Measurements from ENCODE around the gene KLHL20. TPM values are rescaled to one million over a fixed set of nuclear protein-coding genes. Genes with fewer than 3 reads are reported as not detected.
"Not testable (repeated sequence)": the region's sequence is repeated elsewhere in the genome, so short reads cannot be mapped to it uniquely, and the experiment has no call there.

Gene KLHL20
- polyA plus RNA-seq, 3 donors, result 21.4 to 23.9 (median 22.5) TPM

DNA sequence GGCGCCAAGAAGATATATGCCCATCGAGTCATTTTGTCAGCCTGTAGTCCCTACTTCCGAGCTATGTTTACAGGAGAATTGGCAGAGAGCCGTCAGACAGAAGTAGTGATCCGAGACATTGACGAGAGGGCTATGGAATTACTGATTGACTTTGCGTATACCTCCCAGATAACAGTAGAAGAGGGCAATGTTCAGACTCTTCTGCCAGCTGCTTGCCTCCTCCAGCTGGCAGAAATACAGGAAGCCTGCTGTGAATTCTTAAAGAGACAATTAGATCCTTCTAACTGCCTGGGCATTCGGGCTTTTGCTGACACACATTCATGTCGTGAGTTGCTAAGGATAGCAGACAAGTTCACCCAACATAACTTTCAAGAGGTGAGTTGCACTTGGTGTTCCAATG, 19.1 kb downstream of the KLHL20 start:
- no peak for DNase-seq (ENCODE audit: extremely low read depth in 1 of 11, low read depth in 9 of 11, low spot score in 4 of 11)

DNA sequence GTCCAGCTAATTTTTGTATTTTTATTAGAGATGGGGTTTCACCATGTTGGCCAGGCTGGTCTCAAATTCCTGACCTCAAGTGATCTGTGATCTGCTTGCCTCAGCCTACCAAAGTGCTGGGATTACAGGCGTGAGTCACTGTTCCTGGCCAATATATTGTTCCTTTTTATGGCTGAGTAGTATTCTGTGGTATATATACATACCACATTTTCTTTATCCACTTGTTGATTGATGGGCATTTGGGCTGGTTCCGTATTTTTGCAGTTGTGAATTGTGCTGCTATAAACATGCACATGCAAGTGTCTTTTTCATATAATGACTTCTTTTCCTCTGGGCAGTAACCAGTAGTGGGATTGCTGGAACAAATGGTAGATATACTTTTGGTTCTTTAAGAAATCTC, 21.3 kb downstream of the KLHL20 start:
- DNase-seq (ENCODE audit: extremely low read depth in 1 of 11, low read depth in 9 of 11, low spot score in 4 of 11), result not testable (repeated sequence)

DNA sequence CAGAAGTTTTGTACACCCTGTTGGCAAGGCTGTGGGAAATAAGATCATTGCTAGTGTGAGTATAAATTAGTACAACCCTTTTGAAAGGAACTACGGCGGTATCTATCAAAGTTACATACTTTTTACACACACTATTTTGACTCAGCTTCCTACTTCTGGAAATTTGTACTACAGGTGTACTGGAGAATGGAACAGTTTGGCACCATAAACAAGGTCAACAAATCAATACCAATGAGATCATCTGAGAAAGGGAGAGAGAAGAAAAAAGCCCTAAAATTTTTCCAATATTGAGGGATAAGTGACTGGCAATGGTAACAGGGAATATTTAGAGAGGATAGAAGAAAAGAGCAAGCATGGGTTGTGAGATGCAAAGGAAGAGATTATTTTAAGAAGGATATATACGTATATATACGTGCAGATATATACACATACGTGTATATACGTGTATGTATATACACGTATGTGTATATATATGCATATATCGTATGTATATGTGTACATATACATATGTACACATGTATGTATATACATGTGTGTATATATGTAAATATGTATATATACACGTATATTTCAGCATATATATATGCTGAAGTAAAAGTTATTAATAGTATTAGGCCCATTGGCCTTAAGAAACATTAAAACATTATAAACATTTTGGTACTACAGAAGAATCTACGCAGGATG, 27.6 kb downstream of the KLHL20 start:
- no peak for DNase-seq (ENCODE audit: extremely low read depth in 1 of 11, low read depth in 9 of 11, low spot score in 4 of 11)

DNA sequence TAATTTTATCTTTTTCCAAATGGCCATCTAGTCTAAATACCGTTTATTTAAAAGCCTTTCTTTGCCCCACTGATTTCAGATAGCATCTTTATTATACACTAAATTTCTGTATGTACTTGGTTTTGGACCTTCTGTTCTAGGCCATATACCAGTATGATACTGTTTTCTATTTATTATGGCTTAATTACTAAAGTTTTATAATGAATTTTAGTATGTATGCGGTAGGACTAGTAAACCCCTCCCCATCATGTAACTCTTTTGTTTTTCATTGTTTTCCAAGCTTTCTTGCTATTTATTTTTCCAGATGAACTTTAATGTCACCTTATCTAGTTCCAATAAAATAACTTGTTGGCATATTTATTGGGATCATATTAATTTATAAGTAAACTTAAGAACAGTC, 29.9 kb downstream of the KLHL20 start:
- DNase-seq (ENCODE audit: extremely low read depth in 1 of 11, low read depth in 9 of 11, low spot score in 4 of 11), result no peak

DNA sequence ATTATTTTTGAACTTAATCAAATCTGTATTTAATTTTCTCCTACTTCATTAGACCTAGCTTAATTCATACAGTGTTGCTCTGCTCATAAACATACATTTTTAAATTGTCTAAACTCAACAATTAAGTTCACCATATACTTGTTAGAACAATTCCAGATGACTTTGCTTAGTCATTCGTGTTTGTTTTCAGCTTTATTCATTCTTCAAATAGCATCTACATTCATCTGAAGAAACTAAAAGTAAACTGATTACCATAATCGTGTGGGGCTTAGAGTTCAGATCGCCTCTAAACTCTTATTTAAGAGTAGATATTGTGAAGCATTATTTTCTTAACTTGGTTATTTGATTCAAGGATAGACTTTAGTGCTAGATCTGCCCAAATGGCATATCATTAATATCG, 34.4 kb downstream of the KLHL20 start:
- no peak for DNase-seq (ENCODE audit: extremely low read depth in 1 of 11, low read depth in 9 of 11, low spot score in 4 of 11)

DNA sequence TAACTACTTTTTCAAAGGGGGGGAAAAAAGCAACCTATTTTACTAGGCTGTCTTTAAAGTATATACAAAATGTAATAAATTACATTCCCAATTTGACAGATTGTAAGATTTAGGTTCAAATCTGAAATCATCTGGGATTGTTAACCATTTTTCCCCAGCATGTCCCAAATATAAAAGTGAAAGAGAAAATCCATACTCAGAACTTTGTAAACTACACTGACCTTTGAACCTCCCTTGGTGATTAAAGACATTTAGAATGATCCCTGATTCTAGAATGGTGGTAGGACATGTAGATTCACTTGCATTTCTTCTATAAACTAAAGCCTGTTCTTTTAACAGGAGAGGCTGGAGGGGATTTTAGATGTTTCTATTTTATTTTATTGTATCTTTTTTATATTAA, 39.0 kb downstream of the KLHL20 start:
- DNase-seq (ENCODE audit: extremely low read depth in 1 of 11, low read depth in 9 of 11, low spot score in 4 of 11), result no peak

DNA sequence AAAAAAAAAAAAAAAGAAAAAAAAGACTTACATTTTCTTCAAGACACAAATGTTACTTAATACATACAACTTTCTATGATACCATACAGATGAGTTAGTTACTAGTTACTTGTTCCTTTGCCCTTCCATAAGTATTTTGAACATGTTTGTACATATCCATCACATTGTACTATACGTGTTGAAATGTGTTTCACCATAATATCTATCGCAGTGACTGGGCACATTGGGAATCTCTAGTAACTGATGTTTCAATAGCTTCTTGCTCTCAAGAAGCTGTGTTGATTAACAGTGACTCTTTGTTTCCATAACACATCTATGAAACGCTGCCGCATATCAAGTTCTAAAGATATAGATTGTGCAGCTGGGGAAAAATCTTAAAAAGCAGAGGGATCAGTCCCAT, 42.9 kb downstream of the KLHL20 start:
- no peak for DNase-seq (ENCODE audit: extremely low read depth in 1 of 11, low read depth in 9 of 11, low spot score in 4 of 11)

DNA sequence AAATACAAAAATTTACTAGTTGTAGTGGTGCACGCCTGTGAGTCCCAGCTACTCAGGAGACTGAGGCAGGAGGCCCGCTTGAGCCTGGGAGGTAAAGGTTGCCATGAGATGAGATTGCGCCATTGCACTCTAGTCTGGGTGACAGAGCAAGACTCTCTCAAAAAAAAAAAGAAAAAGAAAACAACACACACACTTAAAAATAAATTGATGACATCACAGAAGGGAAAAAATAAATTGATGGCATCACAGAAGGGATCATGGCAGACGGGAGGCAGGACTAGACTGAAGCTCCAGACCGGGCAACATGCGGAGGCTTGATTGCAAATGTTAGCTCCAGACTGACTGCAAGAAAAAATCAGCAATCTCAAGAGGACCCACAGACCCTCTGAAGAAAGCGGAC, 43.3 kb downstream of the KLHL20 start:
- DNase-seq (ENCODE audit: extremely low read depth in 1 of 11, low read depth in 9 of 11, low spot score in 4 of 11), result no peak

DNA sequence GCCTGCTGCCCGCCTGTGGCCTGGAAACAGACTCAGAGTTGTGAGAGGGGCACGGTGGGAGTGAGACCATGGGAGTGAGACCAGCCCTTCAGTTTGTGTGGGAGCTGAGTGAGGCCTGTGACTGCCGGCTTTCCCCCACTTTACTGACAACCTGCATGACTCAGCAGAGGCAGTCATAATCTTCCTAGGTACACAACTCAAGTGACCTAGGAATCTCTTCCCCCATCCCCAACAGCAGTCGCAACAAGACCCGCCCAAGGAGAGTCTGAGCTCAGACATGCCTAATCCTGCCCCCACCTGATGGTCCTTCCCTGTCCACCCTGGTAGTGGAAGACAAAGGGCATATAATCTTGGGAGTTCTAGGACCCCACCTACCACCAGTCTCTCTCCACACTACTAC, 44.2 kb downstream of the KLHL20 start:
- DNase-seq (ENCODE audit: extremely low read depth in 1 of 11, low read depth in 9 of 11, low spot score in 4 of 11), result no peak

DNA sequence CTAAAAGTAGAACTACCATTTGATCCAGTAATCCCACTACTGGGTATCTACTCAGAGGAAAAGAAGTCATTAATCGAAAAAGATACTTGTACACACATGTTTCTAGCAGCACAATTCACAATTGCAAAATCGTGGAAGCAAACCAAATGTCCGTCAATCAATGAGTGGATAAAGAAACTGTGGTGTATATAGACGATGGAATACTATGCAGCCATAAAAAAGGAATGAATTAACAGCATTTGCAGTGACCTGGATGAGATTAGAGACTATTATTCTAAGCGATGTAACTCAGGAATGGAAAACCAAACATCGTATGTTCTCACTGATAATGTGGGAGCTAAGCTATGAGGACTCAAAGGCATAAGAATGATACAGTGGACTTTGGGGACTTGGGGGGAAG, 49.5 kb downstream of the KLHL20 start:
- not testable (repeated sequence) for DNase-seq (ENCODE audit: extremely low read depth in 1 of 11, low read depth in 9 of 11, low spot score in 4 of 11)

DNA sequence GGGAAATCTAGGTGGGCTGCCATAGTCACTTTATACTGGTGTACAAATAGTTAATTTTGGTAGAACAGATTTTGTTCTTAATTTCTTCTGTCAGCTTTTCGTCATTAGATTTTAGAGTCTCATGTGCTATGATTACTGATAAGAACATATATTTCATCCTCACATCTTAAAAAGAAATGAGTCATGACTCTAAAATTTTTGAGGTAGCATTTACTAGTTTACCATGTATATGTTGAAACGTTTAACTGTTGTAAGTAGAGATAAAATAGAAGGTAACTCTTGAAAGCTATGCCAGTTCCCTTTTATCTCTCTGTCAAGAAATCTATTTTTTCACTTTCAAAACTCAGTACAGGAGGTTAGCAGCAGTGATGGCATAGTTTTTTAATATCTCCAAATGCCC, 53.4 kb downstream of the KLHL20 start:
- no peak for DNase-seq (ENCODE audit: extremely low read depth in 1 of 11, low read depth in 9 of 11, low spot score in 4 of 11)

DNA sequence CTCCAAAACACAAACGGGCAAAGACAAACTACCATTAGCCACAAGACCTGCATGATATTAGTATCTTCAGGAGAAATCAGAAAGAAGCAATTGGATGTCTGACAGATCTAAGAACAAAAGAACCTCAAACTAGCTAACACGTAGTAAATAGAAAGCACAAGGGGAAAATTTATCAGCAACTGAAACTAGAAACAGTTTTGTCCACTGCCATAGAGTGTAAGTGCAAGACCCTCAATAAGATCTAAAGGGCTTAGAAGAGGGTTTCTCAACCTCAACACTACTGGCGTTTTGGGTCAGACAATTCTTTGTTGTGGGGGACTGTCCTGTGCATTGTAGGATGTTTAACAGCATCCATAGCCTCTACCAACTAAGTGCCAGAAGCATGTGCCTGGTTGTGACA, 54.0 kb downstream of the KLHL20 start:
- no peak for DNase-seq (ENCODE audit: extremely low read depth in 1 of 11, low read depth in 9 of 11, low spot score in 4 of 11)

DNA sequence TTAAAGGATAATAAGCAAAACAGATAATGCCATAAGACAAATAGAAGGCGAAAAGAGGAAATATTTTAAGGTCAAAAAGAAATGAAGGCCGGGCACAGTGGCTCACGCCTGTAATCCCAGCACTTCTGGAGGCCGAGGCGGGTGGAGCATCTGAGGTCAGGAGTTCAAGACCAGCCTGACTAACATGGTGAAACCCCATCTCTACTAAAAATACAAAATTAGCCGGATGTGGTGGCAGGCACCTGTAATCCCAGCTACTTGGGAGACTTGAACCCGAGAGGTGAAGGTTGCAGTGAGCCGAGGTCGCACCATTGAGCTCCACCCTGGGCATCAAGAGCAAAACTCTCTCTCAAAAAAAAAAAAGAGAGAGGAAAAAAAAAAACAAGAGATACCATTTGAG, 55.5 kb downstream of the KLHL20 start:
- DNase-seq (ENCODE audit: extremely low read depth in 1 of 11, low read depth in 9 of 11, low spot score in 4 of 11), result not testable (repeated sequence)

DNA sequence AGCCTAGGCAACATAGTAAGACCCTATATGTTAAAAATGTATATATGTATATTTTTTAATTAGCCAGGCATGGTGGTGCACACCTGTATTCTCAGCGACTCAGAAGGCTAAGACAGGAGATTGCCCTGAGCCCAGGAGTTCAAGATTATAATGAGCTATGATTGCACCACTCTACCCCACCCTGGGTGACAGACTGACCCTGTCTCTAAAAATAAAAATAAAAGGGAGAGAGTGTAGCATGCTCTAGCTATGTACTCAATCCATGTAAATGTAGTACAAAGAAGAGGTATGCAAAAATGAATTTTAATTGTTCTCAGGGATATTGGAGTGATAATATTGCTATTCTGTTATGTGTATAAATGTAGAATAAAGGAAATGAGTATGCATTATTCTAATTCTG, 56.8 kb downstream of the KLHL20 start:
- DNase-seq (ENCODE audit: extremely low read depth in 1 of 11, low read depth in 9 of 11, low spot score in 4 of 11), result no peak

DNA sequence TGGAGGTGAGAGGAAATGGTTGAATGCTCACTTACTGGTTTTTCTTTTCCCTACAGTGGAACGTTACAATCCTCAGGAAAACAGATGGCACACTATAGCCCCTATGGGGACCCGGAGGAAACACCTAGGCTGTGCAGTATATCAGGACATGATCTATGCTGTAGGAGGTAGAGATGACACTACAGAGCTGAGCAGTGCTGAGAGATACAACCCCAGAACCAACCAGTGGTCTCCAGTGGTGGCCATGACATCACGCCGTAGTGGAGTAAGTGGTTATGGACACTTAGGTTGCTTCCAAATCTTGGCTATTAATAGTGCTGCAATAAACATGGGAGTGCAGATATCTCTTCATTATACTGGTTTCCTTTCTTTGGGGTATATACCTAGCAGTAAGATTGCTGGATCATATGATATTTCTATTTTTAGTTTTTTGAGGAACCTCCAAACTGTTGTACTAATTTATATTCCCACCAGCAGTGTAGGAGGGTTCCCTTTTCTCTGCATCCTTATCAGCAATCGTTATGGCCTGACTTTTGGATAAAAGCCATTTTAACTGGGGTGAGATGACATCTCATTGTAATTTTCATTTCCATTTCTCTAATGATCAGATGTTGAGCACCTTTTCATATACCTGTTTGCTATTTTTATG, 60.9 kb downstream of the KLHL20 start:
- no peak for DNase-seq (ENCODE audit: extremely low read depth in 1 of 11, low read depth in 9 of 11, low spot score in 4 of 11)

DNA sequence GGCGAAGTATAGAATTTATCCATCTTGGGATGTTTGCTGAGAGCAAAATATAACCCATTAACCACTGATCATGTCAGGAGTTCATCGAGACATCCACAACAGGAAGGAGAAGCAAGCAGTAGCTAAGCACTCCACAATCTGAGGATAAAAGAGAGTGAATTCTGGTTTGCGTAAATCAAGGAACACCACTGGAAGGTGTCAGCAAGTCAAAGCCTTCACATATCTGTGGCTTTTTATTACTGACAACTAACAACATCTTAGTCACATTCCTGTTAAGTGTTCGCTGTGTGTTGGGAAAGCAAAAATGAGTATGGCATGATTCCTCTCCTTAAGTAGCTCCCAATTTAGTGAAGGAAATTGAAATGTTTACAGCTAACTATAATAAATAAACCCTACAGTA, 65.2 kb downstream of the KLHL20 start:
- no peak for DNase-seq (ENCODE audit: extremely low read depth in 1 of 11, low read depth in 9 of 11, low spot score in 4 of 11)

DNA sequence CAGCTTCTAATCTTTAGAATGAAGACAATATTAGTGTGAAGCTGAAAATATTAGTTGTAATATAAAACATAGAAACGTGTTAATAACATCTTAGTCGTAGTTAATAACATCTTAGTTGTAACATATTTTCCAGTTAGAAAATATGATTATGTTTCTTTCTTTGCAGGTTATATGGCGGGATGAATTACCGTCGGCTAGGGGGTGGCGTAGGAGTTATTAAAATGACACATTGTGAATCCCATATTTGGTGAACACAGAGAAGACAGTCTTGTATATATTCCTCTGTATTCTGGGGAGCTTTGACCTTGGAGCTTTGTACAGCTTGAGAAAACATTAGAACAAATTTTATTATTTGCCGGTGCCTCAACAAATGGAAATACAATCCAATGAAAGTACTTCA, 70.2 kb downstream of the KLHL20 start:
- DNase-seq (ENCODE audit: extremely low read depth in 1 of 11, low read depth in 9 of 11, low spot score in 4 of 11), result no peak

DNA sequence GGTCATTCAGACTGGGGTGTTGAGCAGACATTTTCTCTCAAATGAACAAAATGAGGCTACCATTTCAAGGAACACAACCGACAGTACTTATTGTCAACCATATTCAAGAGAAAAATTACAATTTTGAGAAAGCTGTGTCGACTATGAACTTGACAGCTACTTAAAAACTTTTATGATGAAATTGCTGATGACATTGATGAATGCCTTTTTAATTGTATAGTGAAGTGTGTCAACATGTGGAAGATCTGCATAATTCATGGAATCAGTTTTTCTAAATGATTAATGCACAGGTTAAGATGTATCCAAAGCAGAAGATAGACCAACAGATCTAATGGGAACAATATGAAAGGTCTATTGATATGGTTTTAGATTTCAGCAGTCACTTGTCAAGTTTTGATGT, 75.1 kb downstream of the KLHL20 start:
- DNase-seq (ENCODE audit: extremely low read depth in 1 of 11, low read depth in 9 of 11, low spot score in 4 of 11), result no peak

DNA sequence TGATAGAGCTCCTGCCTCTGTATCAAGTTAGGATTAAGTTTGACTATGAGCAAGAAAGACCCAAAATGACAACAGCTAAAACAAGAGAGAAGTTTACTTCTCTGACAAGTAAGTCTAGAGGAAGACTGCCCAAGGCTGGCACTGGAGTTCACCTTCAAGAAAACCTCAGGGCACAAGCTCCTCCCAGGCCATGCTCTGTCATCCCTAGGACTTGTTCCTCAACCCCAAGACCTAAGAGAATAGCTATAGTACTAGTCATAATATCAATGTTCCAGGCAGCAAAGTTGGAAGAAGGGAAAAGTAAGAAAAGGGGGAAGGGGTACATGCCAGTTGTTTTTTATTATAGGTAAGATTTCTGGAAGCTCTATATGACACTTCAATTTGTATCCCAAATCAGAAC, 83.3 kb downstream of the KLHL20 start:
- no peak for DNase-seq (ENCODE audit: extremely low read depth in 1 of 11, low read depth in 9 of 11, low spot score in 4 of 11)

DNA sequence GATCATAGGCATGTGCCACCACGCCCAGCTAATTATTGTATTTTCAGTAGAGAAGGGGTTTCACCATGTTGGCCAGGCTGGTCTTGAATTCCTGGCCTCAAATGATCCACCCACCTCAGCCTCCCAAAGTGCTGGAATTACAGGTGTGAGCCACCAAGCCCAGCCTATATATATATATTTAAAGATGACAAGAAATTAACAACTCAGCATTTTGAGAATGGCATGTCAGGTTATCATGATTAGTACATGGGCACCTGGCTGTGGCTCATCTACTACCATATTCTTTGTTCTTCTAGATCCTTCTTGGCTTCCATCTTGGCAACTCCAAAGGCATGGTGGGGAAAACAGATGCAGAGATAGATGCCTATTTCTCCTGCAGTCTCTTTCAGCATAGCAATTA, 85.2 kb downstream of the KLHL20 start:
- DNase-seq (ENCODE audit: extremely low read depth in 1 of 11, low read depth in 9 of 11, low spot score in 4 of 11), result not testable (repeated sequence)

DNA sequence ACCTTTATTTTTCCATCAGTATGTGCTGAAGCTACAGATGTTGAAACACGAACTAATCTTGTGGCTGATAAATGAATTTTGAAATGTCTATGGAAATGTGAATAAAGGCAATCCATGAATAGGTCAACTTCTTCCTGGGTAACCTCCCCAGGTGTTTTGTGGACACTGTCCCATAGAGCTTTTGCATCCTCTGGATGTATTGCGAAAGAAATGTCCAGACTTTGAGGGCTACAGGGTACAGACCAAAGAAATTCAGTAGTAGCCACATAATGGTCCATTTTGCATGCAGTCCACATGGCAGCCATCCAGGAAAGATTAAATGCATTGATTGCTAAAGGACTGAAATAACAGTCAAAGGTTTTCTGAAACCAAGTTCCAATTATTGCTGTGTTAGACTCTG, 88.2 kb downstream of the KLHL20 start:
- DNase-seq (ENCODE audit: extremely low read depth in 1 of 11, low read depth in 9 of 11, low spot score in 4 of 11), result no peak

All from renal cortex interstitium (tissue), 11 donors.